HG02759 (cell line): ENCODE measurements around the gene RAPSN.
A peak's percentile ranks its signal among the peaks of the same experiment; 100 is the strongest.

Experiments
- ATAC-seq: cut with Tn5 transposase; IDR thresholded peaks from one replicate; pipeline ENCODE4 v1.9.1; 2021; ENCODE audit warnings: mild to moderate bottlenecking, moderate library complexity; ENCODE audit not compliant: unreplicated experiment

Gene RAPSN

DNA sequence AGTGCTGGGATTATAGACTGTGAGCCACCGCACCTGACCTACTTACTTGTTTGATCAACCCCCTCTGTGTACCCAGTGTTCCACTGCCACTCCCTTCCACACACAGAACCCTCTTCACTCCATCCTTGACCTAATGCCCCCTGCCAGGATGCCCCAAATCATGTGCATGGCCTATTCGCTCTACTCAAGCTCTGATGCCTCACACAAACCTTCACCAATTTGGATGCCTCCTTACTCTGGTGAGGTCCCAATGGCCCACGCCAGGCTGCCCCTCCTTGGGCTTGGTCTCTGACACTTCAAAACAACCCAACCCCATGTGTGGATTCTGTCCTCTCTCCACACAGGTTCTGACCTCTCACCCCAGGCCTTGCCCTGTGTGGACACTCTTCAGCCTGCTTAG lies 13.2 kb downstream of the RAPSN start:
- ATAC-seq, result no peak

DNA sequence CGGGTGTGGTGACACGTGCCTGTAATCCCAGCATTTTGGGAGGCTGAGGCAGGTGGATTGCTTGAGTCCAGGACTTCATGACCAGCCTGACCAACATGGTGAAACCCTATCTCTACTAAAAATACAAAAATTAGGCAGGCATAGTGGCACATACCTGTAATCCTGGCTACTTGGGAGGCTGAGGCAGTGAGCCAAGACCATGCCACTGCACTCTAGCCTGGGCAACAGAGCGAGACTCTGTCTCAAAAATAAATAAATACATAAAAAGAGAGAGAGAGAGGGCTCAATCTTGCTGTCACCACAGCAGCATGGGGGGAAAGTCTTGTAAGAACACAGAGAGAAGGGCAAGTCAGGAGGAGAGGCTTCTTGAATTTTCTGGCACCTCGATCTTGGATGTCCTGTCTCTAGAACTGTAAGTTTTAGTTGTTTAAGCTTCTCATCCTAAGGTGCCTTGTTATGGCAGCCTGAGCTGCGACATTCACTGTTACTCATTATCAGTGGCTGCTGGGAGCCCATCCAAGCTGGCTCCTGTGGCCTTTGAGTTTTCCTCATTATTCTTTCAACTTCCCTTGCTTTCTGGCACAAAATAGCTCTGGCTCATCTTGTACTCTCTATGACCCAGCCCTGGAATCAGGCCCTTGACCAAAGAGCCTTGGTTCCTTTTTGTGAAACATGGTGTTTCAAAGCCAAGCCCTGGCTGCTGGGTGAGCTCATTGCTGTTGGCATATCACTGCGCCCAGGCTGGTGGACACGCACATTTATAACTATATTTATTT lies 14.7 kb downstream of the RAPSN start:
- no peak for ATAC-seq

DNA sequence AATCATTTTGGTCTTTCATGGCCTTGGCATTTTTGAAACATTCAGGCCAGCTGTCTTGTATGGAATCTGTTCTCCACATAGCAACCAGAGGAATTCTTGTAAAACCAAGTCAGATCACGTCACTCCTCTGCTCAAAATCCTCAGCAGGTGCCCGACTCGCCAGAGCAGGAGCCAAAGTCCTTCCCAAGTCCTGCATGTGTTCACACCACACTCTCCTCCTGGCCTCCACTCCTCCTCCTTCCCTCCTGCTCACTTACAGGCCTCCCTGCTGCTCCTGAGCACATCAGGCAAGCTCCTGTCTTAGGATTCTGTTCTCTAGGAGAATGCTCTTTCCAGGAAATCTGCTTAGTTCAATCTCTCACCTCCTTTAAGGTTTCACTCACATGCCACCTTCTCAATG lies 15.8 kb downstream of the RAPSN start:
- ATAC-seq, result no peak

DNA sequence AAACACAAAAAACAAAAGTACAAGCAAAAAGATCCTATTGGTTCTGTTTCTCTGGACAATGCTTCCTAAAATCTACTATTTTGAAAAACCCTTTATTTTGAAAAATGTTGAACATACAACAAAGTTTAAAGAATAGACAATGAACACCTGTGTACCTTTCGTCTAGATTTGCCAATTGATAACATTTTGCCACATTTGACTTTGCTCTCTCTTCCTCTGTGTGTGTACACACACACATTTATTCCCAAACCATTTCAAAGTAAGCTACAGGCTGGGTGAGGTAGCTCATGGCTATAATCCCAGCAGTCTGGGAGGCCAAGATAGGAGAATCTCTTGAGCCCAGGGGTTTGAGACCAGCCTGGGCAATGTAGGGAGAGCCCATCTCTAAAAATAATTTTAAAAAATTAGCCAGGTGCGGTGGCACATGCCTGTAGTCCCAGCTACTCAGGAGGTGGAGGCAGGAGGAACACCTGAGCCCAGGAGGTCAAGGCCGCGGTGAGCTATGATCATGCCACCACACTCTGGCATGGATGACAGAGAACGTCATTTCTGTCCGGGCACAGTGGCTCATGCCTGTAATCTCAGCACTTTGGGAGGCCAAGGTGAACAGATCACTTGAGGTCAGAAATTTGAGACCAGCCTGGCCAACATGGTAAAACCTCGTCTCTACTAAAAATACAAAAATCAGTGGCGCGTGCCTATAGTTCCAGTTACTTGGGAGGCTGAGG lies 17.4 kb downstream of the RAPSN start:
- no peak for ATAC-seq

DNA sequence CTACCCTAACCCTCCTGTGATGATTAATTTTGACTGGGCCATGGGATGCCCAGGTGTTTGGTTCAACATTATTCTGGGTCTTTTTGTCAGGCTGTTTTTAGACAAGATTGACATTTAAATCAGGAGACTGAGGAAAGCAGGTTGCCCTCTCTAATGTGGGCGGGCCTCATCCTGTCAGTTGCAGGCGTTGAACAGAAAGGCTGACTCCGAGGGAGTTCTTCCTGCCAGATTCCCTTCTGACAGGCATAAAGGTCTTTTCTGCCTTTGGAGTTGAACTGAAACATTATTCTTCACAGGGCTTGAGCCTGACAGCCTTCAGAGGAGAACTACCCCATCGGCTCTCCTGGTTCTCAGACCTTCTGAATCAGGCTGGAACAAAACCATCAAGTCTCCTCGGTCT lies 18.4 kb downstream of the RAPSN start:
- no peak for ATAC-seq

DNA sequence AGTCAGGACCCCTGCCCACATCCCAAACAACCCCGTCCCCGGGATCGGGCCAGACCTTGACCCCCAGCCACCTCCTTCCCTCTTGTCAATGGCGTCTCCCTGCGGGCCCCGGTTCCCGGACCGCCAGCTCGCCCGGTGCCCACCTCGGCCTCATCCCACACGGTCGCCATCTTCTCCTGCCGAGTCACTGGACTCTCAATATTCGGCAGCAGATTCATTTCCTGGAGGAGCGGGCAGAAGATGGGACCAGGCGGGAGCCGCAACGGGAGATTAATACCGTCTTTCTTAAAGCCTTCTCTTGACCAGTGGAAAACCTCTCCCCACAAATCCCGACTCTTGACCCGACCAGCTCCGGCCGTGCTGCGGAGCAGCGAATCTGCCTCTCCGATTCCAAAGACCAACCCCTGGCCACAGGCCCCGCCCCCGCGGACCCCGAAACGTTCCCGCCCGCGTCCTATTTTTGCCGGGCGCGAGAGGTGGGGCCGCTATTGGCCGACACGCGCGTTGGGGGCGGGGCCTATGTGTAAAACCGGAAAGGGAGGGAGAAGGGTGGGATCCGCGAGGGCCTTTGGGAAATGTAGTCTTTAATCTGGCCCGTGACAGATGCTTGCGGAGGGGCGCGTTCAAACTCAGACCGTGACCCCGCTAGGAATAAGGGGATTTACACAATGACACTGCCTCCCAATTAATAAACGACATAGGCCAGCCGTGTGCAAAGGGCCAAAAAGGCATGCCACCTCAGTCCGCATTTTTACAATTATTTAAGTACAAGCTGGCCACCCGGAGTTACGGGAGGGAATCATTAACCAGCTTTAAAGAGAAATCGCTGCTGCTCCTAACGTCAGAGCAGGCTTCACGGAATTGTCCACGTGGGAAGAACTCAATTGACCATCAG lies 22.6 kb downstream of the RAPSN start, which contains the start of gene PSMC3:
Gene PSMC3, minus strand, starts transcription at position 378 of the 895 bp plus-strand sequence. Its CDS starts 160 bp downstream, at position 218.
- peak; percentile 93 for ATAC-seq

DNA sequence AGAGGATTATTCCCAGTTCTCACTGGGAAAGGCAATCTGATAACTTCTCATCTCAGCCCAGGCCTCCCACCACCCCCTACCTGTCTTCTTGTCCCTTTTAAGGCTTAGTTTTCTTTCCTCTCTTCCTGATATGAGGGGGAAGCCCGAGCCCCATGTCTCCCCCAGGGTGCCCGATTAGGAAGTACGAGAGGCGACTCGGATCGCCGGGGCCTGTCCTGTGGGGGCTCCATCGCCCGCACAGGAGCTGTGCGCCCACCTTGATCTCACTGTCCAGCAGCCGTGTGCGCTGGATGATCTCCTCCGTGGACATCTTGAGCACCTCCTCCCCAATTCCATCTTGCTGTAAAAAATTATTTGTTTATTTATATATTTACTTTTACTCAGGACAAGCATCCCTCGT lies 23.3 kb downstream of the RAPSN start:
- ATAC-seq, result no peak

DNA sequence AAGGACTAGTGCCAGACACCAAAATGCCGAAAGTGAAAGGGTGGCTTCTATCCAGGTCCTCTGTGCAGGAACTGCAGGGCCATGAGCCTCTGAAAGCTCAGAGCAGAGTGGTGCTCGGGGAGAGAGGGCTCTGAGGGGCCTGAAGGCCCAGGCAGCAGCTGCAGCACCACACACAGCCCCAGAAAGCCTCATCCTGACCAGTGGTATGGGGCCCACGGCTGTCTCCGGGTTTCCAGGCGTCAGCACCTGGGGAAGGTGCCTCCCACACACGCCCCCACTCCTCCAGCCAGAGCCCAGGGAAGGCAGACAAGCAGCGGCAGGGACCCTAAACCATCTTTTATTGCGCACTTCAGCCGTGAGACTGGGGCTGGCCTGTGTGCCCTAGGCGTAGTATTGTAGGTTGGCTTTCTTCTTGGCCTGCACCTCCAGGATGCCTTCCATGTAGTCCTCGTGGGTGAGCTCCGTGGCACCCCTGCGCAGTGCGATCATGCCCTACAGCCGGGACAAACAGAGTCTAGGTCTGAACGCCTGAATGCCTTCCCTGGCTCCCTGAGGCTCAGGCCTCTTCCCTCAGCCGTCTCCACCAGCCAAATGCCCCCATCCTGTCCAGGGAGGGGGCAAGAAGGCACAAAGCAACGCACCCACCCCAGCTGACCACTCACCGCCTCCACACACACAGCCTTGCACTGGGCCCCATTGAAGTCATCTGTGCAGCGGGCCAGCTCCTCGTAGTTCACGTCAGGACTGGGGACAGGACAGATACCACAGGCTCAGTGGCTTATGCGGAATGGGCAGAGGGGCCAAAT lies 30.3 kb downstream of the RAPSN start:
- ATAC-seq, result no peak

DNA sequence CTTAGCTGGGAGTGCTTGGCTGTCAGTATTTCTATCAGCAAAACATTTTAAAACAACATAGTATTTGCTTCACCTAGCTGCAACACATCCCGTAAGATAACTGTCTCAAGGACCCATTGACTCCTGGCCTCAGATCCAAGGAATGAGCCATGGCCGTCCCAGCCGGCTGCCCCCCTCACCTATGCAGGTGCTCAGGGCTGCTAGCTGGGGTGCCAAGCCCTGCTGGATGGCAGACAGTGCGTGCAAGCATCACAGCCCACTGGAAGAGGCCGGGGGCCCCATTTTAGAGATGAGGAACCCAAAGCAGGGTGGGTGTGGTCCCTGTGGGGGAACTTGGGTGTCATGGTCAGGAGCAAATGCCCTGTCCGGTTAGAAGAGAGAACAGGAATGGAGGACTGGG lies 31.2 kb downstream of the RAPSN start:
- no peak for ATAC-seq

DNA sequence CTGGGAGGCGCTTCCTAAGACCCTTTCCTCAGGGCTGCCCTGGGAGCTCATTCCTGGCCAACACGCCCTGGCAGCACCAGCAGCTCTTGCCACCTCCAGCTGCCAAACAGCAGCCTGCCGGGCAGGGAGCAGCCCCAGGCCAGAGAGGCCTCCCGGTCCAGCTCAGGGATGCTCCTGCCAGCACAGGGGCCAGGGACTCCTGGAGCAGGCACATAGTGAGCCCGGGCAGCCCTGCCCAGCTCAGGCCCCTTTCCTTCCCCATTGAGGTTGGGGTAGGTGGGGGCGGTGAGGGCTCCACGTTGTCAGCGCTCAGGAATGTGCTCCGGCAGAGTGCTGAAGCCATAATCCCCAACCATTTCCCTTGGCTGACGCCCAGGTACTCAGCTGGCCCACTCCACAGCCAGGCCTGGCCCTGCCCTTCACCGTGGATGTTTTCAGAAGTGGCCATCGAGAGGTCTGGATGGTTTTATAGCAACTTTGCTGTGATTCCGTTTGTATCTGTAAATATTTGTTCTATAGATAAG lies 32.9 kb downstream of the RAPSN start:
- ATAC-seq, result no peak

DNA sequence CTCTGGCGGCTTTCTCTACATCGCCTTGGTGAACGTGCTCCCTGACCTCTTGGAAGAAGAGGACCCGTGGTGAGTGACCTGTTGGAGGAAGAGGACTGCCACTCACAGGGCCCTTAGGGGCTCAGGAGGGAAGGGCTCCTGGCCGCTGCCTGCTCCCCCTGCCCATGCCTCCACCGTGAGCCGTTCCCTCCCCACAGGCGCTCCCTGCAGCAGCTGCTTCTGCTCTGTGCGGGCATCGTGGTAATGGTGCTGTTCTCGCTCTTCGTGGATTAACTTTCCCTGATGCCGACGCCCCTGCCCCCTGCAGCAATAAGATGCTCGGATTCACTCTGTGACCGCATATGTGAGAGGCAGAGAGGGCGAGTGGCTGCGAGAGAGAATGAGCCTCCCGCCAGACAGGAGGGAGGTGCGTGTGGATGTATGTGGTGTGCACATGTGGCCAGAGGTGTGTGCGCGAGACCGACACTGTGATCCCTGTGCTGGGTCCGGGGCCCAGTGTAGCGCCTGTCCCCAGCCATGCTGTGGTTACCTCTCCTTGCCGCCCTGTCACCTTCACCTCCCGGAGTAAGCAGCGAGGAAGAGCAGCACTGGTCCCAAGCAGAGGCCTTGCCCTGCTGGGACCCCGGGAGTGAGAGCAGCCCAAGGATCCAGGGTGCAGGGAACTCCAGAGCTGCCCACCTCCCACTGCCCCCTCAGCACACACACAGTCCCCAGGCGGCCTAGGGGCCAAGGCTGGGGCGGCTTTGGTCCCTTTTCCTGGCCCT lies 33.7 kb downstream of the RAPSN start:
- no peak for ATAC-seq

DNA sequence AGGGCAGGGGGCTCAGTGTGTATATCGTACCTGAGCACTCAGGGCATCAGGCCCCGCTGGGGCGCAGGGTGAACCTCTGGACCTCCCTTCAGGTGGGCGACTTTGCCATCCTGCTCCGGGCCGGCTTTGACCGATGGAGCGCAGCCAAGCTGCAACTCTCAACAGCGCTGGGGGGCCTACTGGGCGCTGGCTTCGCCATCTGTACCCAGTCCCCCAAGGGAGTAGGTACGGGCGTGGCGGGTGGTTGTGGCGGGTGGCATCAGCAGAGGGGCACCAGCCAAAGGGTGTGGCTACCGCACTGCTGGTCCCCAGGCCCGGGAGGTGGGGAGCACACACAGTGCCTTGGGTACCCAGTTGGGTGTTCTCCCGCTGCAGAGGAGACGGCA lies 34.3 kb downstream of the RAPSN start:
- ATAC-seq, result no peak

DNA sequence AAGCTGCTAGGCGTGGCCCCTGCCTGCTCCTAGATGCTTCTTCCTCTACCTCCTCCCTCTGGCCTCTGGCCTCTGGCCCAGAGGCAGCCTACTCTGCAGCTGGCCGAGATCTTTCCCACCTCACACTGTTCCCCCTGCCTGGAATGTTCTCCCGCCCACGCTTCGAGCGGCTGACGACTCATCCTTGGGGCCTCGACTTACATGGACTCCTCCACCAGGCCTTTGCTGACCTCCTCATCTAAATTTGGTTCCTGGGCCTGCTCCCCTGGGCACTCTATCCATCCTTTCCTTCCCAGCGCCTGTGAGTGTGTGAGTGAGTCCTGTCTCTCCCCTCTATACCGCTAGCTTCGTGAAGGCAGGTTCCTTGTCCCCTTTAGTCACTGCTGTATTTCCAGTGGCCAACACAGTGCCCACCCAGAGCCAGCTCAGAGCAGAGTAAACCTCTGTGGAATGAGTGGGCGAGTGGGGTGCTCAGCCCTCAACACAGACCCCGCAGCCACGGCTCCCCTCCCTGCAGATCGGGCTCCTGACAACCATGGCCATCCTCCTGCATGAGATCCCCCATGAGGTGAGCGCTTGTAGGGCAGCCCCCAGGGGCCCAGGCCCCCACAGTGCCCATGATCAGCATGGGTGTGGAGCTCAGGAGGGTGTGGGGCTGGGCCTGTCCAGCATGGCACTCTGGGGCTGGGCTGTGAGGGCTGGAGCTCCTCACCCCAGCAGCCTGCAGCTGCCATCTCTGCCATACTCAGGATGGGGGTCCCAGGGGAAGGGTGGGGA lies 34.8 kb downstream of the RAPSN start:
- ATAC-seq, result no peak

DNA sequence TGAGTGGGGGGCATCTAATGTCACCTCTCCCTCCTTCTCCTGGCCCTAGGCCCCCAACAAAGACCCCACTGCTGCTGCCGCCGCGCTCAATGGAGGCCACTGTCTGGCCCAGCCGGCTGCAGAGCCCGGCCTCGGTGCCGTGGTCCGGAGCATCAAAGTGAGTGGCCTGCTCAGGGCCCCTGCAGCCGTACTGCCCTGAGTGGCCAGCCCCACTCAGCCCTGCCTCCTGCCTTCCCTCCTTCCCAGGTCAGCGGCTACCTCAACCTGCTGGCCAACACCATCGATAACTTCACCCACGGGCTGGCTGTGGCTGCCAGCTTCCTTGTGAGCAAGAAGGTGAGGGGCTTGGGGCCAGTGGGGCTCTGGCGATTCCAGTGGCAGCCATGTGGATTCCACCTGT lies 35.6 kb downstream of the RAPSN start:
- ATAC-seq, result no peak

DNA sequence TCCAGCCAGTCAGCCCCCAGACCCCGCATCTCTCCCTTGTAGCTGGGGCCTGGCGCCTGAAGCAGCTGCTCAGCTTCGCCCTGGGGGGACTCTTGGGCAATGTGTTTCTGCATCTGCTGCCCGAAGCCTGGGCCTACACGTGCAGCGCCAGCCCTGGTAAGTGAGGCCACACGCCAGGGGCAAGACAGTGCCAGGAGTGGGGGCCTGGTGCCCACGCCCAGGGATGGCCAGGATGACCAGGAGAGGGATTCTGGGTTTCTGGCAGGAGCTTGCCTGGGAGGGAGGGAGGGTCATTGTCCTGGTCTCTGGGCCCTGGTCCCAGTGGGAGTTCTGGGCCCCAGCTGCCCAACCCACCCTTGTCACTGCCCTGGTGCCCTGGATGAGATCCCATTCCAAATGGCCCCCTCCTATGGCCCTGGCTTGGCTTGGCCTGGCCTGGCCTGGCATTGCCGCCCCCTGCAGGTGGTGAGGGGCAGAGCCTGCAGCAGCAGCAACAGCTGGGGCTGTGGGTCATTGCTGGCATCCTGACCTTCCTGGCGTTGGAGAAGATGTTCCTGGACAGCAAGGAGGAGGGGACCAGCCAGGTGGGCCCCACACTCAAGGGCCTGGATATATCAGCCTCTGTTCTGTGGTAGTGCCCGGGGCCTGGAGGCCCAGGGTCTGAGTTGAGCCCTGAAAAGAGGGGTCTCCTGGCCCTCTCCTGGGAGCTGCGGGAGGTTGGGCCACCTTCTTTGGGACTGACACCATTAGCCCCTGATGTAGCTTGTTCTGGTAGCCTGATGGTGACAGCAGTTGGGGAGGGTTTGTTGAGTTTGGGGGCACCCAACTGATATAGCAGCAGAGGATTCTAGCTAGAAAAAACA lies 36.8 kb downstream of the RAPSN start:
- ATAC-seq, result no peak

DNA sequence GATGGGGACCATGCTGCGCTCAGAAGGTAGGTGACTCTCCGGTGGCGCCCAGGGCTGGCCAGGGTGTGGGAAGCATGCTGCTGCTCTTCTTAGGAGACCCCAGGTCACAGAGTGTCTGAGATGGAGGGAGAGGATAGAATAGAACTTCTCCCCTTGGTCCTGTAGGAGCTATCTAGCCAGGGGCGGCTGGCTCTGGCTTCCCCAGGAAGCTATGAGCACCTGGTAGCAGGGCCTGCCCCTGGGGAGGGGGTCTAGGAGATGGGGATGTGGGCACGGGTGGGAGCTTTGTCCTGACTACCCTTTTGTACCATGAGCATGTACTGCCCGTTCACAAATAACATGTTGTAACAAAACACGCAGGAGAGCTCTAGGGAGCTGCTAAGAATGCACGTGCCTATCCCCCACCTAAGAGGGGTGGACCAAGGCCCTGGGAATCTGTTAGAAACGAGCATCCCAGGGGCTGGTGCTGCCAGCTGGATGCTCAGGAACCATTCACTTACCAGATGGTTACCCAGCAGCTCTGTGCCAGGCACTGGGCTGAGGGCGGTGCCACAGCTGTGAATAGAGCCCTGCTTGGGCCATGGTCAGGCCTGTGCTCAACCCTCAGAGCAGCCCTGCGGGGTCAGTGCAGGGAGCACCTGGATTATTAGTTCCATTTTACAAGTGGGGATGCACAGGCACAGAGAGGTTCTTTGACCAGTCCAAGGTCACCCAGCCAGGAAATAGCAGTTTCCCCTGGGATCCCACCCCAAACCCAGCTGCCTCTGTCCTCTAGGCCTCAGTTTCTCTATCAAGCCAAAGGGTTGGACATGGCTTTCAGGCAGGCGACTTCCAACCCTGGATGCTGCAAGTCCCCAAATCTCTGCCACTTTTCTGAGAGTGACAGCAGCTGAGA lies 38.3 kb downstream of the RAPSN start:
- ATAC-seq, result no peak
